ENCODE data around the gene TP53INP2.
"Not testable (repeated sequence)": the region's sequence is repeated elsewhere in the genome, so short reads cannot be mapped to it uniquely, and the experiment has no call there.

Gene TP53INP2, protein sequence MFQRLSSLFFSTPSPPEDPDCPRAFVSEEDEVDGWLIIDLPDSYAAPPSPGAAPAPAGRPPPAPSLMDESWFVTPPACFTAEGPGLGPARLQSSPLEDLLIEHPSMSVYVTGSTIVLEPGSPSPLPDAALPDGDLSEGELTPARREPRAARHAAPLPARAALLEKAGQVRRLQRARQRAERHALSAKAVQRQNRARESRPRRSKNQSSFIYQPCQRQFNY

DNA sequence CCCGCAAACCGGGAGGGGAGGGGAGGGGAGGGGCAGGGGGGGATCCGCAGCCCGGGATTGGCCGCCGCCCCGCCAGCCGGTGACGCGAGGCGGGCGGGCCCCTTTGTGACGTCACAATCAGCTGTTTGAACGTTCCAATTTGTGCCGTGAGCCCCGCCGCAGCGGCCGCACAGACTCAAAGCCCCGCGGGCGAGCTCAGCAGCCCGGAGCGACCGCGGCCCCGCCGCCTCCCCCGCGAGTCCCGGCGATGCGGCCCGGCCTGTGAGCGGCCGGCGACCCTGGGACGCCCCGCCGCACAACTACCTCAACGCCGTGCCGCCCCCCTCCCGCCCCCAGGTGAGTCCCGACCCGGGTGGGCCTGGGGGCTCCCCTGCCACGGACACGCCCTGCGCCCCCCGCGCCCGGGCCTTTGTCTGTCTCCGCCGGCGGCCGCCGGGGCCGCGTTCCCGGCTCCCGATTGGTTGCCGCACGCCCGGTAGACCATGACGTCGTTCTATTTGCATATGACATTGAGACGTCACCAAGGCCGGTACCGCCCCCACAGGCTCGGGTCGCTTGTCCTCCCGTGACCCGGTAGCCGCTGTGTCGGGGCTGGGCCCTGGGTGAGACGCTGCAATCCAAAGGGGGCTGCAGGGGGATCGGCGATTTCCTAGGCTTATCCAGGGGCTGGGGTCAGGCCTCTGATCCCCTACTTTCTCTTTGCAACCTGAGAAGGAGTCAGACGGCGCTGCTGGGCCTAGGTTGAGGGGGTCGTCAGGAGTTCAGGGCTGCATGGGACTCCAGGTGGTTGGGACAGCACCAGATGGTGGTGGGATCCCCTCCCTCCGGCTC lies at the start of gene TP53INP2:
Gene TP53INP2, plus strand, starts transcription at position 168 of the 831 bp plus-strand sequence. CDS start 4,396 bp downstream, outside the sequence.
- DNase-seq (ENCODE audit: low spot score), result peak; percentile 95

DNA sequence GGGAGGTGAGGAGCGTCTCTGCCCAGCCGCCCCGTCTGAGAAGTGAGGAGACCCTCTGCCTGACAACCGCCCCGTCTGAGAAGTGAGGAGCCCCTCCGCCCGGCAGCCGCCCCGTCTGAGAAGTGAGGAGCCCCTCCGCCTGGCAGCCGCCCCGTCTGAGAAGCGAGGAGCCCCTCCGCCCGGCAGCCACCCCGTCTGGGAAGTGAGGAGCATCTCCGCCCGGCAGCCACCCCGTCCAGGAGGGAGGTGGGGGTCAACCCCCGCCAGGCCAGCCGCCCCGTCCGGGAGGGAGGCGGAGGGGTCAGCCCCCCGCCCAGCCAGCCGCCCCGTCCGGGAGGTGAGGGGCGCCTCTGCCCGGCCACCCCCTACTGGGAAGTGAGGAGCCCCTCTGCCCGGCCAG lies 45.5 kb upstream of the TP53INP2 start:
- DNase-seq (ENCODE audit: low spot score), result not testable (repeated sequence)

DNA sequence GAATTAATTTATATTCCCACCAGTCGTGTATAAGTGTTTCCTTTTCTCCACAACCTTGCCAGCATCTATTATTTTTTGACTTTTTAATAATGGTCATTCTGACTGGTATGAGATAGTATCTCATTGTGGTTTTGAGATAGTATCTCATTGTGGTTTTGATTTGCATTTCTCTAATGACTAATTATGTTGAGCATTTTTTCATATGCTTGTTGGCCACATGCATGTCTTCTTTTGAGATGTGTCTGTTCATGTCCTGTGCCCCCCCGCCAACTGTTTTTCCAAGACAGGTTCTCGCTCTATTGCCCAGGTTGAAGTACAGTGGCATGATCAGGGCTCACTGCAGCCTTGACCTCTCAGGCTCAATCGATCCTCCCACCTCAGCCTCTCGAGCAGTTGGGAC lies 42.3 kb upstream of the TP53INP2 start:
- DNase-seq (ENCODE audit: low spot score), result not testable (repeated sequence)

DNA sequence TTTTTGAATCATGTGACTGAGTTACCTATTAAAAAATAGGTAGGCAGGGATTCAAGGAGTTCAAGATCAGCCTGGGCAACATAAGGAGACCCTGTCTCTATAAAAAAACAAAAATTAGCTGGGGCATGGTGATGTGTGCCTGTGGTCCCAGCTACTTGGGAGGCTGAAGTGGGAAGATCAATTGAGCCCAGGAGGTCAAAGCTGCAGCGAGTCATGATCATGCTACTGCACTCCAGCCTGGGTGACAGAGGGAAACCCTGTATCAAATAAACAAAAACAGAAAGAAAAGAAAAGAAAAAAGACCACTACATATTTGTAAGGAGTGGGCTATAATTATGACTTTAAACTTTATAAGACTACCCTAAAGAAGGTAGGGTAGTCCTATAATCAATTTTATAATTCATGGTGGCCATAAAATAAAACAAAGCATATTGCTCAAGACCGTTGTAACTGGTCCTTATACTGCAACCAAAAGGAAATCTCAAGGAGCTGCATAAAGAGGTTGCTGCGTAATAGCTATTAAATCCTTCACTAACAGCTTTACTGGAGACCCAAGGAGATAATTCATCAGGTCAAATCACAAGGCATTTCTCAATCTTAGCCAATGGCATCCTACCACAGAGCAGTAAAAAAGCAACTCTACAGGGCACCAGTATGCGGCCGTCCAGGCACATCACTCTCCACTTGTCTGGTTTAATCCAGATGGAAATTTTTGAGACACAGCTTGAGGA lies 40.8 kb upstream of the TP53INP2 start:
- no peak for DNase-seq (ENCODE audit: low spot score)

DNA sequence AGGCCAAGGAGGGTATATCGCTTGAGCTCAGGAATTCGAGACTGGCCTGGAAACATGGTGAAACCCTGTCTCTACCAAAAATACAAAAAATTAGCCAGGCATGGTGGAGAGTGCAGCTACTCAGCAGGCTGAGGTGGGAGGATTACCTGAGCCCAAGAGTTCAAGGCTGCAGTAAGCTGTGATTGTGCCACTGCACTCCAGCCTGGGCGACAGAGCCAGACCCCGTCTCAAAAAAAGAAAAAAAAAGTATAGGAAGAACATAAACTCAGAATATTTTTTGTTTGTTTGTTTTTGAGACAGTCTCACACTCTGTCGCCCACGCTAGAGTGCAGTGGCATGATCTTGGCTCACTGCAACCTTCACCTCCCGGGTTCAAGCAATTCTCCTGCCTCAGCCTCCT lies 39.4 kb upstream of the TP53INP2 start:
- DNase-seq (ENCODE audit: low spot score), result not testable (repeated sequence)

DNA sequence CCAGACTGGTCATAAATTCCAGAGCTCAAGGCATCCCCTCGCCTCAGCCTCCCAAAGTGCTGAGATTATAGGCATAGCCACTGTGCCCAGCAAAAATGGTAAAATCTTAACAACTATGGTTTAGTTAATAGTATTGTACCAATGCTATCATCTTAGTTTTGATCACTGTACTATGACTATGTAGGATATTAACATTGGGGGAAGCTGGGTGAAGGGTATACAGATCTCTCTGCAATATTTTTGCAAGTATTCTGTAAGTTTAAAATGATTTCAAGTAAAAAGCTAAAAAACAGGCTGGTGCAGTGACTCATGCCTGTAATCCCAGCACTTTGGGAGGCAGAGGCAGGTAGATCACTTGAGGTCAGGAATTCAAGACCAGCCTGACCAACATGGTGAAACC lies 35.0 kb upstream of the TP53INP2 start:
- no peak for DNase-seq (ENCODE audit: low spot score)

DNA sequence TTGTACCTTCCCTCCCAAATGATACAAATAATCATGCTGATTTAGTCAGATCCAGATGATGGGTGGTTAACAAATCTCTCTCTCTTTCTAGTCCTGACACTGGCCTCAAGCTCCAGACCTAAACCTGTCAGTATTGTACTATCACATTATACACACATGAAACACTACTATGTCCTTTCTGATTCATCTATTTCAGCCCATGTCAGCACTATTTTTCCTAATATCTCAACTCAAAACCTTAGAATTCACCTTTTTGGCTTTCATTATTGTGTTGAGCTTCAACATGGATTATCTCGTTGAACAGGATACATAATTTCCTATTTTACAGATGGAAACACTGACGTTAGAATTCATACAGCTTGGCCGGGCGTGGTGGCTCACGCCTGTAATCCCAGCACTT lies 30.7 kb upstream of the TP53INP2 start:
- no peak for DNase-seq (ENCODE audit: low spot score)

DNA sequence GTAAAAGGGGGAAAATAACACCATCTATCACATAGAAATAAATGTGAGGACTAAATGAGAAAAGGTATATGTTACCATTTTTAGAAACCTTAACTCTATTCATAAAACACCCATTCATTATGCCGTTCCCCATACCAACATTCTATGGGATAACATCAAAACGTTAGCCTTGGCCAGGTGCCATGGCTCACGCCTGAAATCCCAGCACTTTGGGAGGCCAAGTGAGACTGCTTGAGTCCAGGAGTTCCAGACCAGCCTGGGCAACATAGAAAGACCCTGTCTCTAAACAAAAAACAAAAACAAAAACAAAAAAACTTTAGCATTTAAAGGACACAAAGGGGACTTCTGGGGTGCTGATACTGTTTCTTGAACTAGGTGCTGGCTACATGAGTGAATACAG lies 28.6 kb upstream of the TP53INP2 start:
- DNase-seq (ENCODE audit: low spot score), result no peak

DNA sequence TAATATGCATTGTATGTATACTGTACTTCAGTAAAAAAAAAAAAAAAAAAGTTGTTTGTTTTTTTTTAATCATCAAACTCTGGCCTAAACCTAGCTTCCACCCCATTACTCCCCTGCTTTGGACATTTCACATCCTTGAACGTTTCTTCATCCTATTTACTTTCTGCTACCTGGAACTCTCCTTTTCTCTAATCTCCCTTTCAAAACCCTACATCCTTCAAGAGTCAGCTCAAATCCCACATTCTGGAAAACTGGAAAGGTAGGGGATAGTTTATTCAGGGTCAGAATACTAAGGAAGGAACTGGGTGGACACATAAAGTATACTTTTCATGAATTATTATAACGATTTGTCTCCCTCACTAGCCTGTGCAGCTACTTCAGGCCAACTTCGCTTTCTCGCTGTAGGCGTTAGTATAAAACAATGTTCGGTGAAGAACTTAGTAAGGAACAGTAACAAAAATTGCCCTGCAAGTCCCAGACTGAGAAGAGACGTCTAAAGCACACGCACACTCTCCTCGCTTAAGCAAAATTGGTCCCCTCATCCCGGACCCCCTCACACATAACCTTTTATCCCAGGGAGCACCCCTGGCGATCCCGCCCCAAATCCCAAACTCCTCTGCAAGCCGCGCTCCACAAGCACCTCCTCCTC lies 28.0 kb upstream of the TP53INP2 start:
- no peak for DNase-seq (ENCODE audit: low spot score)

DNA sequence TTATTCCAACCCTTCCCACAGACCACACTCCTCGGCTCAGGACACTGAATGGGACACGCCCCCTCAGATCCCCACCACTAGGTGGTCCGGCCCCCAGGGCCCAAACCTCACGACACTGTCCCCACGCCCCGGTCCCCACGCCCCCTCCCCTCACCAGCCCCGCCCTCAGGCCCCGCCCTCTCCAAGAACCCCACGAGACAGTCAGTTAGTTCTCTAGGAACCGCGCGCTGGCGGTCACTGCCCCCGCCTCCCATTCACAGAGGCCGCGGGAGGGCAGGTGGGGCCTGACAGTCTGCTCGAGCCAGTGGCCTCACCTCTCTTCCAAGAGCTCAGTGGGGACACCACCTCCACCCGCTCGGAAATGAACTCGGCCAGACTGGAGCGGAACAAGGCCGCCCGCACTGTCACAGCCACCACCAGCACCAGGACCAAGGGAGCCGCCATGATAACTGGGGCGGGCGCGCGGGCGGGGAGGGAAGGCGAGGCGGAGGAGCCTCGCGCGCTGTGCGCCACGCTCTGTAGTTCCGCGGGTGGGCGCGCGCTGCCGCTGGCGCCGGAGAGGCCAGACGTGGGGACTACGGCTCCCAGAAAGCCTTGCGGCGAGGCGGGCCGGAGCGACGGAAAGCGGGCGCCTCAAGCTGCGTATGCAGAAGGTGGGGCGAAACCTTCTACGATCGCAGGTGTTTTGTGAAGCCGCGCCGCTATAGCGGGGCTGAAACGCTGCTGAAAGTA lies 27.3 kb upstream of the TP53INP2 start, which contains the start of gene PIGU:
Gene PIGU, minus strand, starts transcription at position 451 of the 732 bp plus-strand sequence. Its CDS starts 7 bp downstream, at position 444.
- DNase-seq (ENCODE audit: low spot score), result peak; percentile 91

DNA sequence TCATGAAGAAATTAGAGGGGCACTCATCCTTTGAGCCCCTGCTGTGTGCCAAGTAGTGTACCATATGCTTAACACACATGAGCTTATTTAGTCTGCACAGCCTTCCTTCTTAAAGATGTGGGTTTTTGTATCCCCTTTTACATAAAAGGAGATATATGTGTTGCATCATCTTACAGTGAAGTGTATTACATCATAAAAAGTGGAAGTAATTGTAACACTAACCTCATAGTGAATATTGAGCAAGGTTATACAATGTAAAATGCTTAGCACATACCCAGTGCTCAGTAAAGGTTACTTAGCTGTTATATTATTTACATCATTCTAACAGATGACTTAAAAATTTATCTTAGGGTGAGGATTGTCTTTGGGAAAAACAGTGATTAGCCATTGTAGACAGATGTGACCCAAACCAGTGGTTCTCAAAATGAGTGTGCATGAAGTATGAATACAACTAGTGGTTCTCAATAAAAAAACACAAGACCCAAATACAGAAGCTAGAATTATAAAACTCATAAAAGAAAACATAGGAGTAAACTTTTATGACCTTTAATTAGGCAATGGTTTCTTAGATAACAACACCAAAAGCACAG lies 23.5 kb upstream of the TP53INP2 start:
- DNase-seq (ENCODE audit: low spot score), result no peak

DNA sequence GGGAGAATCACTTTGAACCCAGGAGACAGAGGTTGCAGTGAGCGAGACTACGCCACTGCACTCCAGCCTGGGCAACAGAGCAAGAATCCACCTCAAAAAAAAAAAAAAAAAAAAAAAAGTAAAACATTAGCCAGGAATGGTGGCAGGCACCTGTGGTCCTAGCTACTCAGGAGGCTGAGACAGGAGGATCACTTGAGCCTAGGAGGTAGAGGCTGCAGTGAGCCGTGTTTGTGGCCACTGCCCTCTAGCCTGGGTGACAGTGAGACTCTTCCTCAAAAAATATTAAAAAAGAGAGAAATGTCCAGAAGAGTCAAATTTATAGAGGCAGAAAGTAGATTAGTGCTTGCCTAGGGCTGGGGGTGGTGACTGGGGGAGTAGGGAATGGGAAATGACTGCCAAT lies 20.5 kb upstream of the TP53INP2 start:
- DNase-seq (ENCODE audit: low spot score), result no peak

DNA sequence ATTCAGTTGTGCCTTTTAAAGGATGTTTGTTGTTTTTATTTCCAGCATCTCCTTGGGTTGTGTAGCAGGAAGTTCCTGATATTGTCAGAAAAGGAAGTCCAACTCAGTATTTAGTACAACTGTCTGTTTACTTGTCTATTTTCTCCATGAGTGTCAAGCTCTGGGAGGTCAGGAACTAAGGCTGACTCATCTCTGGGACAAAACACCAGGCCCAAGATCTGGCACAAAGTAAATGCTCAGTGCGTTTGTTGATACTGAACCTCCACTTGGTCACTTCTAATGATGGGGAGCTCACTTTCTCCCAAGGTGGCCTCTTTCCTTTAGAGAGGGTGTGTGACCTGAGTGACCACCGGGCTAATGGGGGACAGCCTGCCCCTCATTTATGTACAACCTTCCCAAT lies 14.7 kb upstream of the TP53INP2 start:
- no peak for DNase-seq (ENCODE audit: low spot score)

DNA sequence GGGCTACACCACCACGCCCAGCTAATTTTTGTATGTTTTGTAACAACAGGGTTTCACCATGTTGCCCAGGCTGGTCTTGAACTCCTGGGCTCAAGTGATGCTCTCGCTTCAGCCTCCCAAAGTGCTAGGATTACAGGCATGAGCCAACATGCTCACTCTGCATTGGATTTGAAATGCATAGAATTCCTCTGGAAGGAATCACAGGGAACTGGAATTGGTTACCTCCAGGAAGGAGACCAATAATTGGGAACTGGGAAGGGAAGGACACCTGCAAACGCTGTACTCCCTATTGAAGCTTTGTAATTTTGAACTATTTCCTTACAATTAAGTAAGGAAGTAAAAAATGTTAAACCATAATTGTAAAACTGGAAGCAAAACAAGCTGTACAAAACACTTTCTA lies 12.3 kb upstream of the TP53INP2 start:
- no peak for DNase-seq (ENCODE audit: low spot score)

DNA sequence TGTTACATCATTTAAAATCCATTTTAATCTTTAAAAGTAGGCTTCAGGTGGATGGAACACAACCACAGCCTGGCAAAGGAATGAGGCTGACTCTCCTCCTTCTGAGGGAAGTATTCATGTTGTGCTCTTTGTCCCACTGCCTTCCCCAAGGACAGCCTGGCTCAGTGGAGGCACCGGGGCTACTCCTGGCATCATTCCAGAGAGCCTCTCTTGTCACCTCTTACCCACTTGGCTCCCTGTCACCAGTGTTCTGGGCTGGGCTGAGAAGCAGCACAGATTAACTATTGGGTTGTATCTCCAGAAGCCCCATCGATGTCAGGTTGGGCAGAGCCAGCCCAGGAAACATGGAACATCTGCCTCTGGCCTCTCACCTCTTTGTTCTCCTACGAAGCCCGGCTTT lies 10.7 kb upstream of the TP53INP2 start:
- no peak for DNase-seq (ENCODE audit: low spot score)

DNA sequence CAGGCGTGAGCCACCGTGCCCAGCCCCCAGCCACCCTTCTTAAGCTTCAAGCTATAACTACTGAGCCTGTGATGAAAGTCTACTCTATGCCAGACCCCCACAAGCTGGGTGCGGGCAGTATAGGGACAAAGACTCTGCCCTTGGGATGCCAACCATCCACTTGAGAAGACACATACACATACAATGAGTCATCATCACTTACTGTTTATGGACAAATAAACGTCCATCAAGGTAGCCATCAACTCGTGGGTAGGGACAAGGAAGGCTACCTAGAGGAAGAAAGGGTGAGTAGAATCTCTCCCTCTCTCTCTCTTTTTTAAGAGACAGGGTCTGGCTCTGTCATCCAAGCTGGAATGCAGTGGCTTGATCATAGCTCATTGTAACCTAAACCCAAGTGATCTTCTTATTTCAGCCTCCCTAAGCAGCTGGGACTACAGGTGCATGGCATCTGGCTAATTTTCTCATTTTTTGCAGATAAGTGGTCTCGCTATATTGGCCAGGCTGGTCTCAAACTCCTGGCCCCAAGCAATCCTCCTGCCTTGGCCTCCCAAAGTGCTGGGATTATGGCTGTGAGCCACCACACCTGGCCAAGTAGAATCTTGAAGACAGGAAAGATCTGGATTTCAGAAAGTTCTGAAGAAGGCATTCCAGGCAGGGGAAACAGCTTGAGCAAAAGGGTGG lies 2.6 kb upstream of the TP53INP2 start:
- DNase-seq (ENCODE audit: low spot score), result no peak

DNA sequence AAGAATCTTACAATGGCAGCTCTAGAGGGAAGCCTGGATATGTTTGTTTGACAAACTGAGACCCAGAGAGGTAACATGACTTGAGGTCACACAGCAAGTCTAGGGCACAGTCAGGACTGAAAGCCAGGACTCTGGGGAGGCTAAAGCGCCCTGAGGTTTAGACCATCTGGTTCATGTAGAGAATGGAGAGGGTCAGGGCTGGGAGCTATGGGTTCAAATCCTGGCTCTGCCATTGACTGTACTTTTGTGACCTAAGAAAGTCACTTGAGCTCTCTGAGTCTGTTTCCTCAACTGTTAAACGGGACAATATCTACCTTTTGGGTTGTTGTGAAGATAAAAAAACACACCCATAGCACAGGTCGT lies 1.1 kb upstream of the TP53INP2 start:
- no peak for DNase-seq (ENCODE audit: low spot score)

DNA sequence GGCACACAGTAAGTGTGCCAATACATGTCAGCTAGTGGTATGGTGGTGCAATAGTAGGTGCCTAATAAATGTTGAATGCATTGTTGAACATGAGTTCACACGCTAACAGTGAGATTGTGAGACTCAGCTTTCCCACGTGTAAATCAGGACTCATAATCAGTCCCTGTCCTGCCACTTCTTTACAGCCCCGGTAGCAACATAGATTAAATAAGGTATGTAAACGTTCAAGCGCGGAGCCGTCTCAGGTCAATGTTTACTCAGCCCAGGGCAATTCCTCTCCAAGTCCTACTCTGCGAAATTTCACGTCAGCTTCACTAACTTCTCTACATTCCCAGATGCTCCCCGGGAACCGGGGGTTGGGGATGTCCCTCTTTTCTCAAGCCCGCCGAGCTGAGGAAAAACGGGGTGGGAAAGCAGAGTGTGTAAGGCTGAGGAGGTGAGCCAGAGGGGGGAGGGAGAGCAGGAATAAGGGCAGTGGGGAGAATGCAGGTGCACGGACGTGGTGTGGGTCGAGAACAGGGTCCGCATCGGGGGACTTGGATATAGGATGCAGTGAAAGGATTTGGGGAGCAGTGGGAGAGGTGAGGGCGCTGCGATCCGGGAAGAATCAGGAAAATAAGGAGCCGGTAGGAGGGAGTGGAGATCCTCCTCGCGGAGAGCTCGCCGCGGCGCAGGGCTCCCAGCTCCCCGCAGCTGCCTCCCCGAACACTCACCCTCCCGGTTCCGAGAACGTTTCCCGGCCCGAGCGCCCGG lies 544 bp upstream of the TP53INP2 start:
- DNase-seq (ENCODE audit: low spot score), result peak; percentile 43

DNA sequence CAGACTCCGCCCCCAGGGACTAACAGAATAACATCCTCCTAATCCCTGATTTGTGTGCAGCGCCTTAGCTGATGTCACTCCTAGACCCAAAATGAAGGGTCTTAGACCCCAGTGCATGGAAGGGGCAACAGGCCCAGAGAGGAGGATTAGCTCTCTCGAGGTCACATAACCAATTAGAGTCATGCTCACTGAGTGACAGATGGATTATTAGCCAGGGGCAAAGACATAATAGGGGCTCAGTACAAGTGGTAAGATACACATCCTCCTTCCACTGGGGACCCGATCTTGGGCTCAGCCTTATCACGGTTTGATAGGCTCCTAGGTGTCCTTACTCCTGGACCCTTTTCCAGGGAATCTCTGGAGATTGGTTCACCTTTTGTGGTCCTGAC lies 858 bp downstream of the TP53INP2 start:
- no peak for DNase-seq (ENCODE audit: low spot score)

All from hepatic stellate cell (primary cell).